SKM-1 treated with dmso at 0.1 percent for 144 hours (cell line): ENCODE measurements around the gene TXNDC11.

Experiments used
- DNase-seq: peaks from one replicate; lab custom pipeline; 2025; ENCODE audit not compliant: unreplicated experiment; lab: John Stamatoyannopoulos, UW

The TXNDC11 gene

DNA sequence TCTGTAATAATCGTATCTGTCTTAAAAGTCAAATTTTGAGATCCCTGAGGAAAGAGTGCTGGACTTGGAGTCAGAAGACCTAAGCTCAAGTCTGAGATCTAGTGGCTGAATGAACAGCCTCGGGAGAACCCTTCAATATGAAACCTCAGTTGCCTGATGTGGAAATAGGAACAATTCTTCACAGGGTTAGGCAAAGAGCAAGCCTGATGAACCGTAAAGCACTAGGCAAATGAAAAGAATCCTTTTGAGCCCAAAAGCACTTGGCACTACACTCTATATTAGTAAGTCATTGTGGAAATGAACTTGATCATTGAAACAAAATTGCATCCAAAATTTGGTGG is 20.2 kb downstream of the TXNDC11 start:
- DNase-seq: no peak

DNA sequence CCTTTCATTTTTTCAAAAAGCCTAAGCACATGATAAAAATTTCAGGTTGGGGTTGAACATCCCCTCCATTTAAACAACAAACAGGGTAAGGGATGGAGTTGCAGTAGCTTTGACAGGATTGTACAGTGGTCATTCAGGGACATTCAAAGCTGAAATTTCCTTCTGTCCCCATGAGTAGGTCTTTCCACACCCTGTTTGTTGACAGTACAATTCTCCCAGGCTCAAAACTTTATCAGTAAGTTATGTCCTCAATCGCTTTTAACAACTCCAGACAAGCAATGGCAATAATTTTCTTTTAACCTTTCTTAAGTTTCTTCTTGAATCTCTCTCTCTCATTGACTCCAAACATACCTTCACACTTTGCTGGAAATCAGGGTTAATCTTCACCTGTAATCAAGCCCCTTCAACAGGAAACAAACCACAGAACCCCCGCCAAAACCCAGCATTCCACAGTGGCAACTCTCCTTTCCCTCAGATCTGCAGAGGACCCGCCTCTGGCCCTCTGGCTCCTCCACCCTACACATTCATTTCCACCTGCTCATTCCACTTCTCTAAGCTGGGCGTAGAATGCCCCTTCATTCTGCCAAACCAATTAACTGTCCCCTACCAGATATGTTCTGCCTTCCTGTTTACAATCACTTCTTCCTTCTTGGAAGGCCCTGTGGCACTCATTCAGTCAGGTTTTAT is 20.7 kb downstream of the TXNDC11 start:
- DNase-seq: no peak

DNA sequence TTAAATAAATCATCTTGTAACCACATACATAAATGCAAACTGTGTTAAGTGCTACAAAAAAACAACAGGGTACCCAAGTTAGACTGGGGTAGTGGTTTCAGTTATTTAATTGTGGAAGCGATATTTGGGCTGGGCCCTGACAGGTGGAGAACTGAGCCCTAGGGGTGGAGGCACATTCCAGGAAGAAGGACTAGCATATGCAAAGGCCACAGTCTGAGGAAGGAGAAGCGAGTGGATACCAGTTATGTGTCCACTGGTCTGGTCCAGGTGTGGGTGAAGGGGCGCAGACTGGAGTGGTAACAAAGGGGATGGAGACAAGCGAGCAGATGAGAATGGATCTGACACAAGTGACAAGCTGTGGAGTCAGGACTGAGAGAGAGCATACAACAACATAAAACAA is 22.9 kb downstream of the TXNDC11 start:
- no peak for DNase-seq

DNA sequence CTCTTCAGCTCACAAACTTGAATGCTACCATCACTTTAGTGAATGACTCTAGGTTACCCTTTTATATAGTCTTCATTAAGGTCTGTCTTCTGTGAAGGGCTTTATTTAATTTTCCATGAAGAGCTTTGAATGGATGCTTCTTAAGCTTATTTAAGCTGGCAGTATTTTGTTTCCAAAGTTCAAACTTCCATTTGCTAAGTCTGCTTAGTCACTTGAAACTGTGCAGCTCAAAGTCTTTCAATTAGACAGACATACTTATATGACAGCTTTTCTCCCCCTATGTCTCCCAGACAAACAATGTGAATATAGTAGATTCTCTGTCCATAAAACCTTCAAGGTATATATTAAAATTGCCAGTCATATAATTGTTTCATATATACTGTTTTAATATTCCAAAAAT is 23.5 kb downstream of the TXNDC11 start:
- no peak for DNase-seq

DNA sequence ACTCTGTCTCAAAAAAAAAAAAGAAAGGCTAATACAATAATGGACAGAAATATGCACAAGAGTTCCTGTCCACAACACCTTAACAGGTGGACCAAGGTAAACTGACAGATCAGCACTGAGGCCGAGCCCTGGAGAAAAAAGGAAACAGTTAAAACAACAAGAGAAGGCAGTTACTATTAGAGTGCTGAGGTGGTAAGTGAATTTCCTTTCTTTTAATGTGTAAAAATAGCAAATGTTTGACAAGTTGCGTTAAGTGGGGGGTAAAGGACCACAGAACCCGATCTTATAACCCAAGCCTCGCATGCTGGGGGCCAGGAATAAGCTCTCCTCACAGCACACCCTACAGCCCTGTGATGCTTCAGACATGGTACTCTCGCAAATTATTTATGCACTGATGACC is 24.8 kb downstream of the TXNDC11 start:
- DNase-seq: no peak

DNA sequence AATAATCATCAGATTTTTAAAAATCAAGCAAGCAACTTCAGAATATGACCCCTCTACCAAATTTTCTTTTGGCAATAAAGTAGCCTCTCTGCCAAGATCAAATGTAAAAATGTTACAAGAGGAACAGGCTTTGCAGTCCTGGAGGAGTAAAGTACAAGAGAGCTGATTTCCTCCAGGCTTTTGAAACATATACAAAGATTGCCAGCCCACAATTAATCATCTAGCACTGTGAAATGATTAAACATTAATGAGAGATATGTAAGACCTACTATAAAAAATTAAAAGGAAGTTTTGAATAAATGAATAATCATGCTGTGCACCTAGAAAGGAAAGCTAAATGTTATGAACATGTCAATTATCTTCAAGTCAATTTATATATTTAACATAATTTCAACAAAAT is 26.3 kb downstream of the TXNDC11 start:
- no peak for DNase-seq

DNA sequence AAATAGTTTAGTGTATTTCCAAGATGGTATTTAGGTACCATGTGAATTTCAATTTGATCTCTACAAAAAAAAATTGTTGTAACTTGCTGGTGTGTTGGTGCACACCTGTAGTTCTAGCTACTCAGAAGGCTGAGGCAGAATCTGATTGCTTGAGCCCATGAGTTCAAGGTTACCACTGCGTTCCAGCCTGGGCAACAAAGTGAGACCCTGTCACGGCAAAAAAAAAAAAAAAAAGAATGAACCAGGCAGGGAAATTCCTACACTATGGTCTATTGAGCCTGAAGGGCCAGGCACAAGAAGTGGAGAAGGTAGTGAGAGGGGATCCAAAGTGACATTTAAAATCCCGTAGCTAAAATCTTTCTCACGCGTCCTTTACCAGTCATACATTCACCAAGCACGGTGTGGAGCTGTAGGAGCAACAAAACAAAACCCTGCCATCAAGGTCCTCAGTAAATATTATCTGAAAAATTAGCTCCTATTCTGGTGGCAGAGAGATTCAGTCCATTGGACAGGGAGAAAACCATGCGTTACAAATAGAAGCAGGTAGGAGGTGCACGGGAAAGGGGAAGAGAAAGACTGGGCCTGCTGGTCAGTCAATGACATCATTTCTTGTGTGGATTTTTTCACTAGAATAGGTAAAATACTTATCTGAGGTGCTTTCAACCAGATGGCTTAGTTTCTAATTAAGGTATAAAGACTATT is 27.3 kb downstream of the TXNDC11 start:
- no peak for DNase-seq

DNA sequence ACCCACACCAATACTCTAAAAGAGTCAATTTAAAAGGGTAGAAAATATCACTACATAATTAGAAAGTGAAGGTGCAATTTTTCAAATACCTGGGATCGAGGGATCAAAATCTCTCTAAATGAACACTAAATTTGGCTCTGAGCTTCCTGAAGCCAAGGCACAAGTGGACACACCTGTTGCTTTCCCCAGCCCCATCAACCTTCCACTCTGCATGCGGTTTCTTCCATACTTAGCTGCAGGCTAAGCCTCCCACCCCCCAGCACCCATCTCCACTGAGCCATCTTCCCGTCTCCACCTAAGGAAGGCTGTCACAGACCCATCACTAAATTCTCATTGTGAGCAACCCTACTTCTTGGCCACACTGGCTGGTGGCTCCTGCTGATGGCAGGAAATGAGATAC is 30.5 kb downstream of the TXNDC11 start:
- no peak for DNase-seq

DNA sequence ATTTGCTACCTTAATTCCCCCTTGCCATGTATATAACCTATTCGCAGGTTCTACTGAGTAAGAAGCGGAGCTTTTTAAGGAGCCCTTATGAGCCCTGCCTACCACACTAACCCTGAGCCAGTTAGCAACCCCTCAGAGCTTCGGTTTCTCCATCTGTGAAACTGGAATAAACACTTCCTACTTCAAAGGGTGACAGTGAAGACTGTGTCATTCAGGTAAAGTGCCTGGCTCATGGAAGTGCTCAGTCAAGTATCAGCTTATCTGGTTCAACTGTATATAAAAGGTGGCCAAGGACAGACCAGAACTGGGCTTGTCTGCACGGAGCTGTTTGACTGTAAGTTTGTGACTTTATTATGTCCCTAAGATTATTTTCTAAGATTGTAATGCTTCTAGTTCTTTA is 31.0 kb downstream of the TXNDC11 start:
- no peak for DNase-seq

DNA sequence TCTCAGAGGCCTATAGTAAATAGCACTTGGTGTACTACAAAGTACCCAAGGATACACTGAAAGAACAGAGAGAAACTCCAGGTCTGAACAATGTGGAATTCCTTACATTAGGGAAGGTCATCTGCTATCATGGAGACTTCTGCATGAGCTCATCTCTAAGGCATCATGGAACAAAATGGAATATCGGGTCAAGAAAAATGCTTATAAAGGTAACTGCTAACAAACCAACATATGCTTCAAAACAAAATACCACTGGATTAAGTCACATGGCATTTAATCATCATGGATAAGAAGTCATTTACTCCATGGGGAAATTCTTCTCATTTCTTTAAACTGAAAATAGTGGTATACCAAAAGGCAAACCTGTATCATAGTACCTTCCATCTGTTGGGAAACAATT is 34.2 kb downstream of the TXNDC11 start:
- no peak for DNase-seq

DNA sequence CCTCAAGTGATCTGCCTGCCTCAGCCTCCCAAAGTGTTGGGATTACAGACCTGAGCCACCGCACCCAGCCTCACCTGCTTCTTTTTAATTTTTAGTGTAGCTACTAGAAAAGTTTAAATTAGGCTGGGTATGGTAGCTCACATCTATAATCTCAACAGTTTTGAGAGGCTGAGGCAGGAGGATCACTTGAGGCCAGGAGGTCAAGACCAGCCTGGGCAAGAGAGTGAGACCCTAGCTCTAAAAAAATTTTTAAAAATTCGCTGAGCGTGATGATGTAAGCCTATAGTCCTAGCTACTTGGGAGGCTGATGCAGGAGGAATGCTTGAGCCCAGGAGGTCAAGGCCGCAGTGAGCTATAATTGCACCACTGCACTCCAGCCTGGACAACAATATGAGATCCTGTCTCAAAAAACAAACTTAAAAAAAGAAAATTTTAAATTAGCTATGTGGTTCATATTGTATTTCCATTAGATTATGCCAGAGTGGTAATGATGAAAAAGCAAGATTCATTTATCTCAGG is 34.9 kb downstream of the TXNDC11 start:
- no peak for DNase-seq

DNA sequence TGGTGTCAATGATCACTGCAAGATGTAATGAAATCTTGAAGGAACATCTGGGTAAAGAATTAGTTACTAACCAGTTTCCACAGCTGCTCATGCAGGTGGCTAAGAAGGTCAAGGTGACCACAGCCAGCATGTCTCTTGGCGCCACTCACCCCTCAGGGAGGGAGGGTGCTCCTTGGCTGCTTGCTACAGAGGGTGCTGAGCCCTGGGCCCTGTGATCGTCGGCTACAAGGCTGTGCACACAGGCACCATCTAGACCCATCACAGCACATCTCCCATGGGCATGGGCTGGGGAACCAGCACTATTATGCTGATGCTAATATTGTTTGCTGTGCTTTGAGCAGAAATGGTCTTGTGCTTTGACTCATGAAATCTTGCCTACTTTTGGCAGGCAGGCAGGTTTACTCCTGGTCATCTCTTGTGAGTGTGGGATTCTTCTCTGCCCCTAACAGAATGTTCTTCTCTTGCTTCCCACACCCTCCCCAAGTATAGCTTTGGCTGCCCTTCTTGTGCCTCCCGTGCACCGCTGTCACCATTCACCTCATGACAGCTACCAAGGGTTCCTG is 36.4 kb downstream of the TXNDC11 start:
- DNase-seq: no peak

DNA sequence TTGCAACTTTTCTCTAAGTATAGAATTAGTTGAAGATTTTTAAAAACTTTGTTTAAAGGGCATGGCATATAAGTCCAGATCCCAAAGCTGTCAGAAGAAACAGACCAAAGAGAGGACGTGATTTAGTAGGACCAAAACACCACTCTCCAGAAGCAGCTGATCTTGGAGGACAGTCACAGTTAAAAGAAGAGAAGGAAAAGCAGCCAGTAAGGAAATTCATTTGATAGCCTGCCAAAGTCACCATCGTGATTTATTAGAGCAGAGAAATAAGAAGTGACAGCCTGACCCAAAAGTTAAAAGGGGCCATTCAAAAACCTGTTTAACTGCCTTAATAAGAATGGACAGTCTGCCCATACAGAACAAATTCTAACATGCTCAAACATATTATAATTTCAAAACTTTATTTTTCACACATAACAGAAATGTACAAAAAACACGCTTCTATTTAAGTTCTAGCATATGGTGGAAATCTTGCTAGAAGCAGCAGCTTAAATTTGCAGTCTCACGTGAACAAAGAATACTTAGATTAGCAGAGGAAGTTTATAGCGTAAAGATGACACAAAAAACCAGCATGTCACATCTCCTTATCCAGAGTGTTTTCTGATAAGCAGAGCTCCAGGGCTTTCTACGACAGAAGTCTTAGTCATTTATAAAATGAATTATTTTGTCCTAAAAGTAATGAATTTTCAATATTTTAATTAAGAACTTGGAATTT is 37.2 kb downstream of the TXNDC11 start:
- DNase-seq: no peak

DNA sequence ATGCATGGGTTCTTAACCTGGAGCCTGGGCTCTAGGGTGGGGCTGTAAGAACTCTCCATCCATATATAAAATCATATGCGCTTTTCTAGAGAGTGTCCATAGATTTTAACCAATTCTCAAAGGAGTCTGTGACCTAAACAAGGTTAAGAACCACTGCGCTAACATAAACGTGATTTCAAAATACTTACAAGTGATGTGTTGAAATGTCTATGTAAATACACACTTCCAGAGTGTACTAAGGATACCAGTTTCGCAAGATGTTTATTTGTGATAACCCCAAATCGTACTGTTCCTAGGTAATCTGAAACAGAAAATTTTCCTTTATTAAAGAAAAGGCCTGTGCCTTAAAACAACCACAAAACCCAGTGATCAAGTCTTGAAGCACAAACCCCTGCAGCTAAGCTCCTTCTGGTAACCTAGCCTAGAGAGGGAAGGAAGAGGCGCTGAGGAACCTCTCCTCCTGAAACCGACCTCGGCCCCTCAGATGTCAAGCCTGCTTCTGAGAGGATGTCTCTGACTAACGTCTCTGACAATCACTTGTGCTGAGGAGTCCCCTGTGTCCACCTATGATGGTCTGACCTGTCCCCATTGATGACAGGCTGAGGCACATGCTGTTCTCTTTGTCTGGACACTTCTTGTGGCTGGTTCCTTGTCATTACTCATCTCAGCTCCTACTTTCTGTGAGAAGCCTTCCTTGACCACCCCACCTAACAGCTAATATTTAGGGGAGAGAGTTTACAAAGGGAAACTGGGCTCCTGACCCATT is 42.2 kb downstream of the TXNDC11 start:
- peak; percentile 44 for DNase-seq

DNA sequence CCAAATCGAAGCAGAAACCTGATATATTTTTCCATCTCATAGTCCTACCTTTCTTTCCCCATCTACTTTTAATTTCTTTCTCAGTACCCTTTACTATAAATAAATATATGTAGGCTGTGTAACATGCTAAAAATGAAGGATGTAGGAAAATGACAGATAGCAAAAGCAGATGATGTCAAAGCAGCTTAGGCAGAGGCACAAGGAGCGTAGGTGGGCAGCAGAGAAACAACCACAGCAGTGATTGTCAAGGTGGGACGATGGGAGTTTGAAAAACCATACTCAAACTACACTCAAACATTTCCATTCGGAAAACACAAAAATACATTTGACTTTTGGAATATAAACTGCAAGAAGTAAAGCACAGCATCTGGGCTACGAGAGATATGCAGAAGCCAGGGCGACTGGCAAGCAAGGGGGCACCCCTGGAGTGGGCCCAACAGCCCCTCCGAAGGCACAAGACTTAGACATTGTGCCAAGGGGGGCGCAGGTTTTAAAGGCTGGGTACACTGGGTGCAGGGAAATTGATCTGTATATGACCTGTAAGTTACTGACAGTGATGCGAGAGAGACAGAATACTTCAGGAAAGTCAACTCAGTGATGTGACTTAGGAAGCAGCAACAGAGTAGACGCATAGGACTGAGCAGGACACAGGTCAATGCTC is 43.3 kb downstream of the TXNDC11 start:
- DNase-seq: no peak

DNA sequence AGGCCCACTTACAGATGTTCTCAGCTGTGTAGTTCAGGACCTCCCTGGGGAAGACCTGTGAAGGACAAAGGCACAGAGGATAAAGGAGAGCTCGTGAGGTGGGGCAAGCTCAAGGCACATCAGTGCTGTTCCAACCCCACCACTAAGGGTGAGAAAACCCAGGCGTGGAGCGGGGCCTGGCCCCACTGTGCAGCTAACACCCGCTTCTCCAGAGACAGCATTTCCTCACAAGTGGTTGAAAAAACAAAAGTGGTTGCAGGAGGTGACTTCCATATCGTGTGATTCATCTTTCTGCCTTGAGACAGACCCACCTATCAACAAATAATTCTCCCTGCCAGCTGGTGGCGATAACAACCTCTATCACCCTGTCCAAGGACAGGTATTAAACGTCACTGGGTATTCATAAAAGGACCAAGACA is 44.4 kb downstream of the TXNDC11 start:
- no peak for DNase-seq

DNA sequence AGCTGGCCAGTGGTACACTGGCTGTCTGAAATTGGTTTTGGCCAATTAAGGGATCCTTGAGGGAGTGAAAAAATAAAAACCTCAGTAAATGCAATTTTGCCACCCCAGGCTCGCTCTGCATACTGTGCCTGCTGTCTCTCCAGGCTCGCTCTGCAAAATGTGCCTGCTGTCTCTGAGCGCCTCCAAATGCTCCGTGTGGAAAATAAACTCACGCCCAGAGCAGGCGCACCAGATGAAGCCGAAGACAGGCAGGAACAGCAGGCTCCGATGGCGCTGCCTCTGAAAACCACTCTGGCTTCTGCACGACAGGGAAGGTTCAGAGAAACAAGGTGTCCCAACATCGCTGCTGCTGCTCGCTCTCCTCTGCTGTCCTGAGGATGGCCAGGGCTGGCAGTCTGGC is 45.3 kb downstream of the TXNDC11 start:
- no peak for DNase-seq

DNA sequence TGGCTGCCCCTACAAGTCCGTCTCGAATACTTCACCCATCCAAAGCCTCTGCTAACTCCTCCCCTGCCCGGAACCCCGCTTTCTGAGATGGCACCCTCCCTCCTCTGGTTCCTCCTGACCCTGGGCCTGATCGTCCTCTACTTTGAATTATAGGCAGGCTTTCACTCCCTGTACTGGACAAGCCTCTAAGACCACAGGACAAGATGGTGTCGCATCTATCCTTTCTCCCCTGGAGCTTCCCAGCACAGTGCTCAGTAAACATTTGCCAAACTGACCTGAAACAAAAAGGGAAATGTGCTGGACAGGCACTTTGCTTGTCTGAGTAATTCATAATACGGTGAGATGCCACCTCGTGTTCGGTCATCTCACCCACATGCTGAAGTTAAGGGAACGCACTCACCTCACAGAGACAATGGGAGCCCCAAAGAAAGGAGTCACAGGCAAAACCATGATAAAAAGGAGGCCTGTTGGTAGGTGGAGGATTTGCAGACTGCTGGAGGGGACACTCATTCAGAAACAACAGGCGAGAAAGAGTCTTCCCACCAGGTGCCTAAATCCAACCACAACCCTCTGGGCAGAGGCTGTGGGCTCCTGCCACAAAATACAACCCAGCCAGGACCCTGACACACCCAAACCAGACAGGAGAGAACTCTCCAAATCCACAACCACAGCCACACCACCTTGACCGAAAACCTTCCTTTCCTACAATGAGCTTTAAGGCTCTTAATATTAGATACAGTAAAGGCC is 46.2 kb downstream of the TXNDC11 start:
- no peak for DNase-seq

DNA sequence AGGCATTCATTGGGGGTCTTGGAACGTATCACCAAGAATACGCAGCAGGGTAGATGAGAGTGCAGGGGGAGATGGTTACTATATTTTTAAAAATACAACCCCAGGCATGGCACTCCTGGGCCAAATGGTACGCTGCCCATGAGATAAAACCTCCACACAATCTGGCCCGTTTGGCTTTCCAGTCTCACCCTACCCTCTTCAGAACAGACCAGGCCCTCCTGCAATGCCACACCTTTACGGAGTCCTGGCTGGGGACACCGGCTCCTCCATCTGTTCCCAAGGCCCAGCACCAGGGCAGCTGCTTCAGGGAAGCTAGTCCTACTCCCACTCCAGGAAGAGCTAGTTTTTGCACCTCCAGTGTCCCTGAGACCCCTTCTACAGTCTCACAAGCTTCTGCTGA is 50.0 kb downstream of the TXNDC11 start:
- DNase-seq: no peak

DNA sequence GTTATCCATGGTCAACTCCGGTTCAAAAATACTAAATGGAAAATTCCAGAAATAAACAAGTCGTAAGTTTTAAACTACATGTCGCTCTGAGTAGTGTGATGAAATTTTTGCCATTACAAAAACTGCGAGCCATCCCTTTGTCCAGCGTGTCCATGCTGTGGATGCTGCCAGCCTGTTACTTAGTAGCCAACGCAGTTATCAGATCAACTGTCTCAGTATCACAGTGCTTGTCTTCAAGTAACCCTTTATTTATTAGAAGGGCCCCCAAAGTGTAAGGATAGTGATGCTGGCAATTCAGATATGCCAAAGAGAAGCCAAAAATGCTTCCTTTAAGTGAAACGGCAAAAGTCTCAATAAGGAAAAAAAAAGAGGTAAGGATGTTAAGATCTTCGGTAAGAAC is 50.5 kb downstream of the TXNDC11 start:
- DNase-seq: no peak
